NCI-H2107 (cell line): ENCODE results near the gene CABYR.

Experiments
- DNase-seq: peaks from one replicate; lab custom pipeline; 2025; lab: John Stamatoyannopoulos, UW

CABYR gene

DNA sequence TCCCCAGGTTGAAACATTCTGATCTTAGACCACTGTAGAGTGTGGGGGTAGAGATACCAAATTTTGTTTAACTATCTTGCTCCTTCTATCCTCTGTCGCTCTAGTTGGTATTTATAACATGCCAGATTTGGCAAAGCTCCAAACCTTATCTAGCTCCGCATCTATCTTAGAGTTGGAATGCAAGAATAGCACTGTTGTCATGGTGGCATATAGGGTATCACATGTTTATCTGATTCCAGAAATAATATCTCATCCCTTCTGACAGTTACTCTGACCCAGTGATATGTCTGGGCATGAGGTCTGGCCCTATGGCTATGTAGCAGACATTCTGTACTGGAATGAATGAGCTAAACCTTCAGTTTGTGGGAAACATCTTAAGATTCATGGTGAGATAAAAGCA lies 51.7 kb downstream of the CABYR start:
- DNase-seq: no peak

DNA sequence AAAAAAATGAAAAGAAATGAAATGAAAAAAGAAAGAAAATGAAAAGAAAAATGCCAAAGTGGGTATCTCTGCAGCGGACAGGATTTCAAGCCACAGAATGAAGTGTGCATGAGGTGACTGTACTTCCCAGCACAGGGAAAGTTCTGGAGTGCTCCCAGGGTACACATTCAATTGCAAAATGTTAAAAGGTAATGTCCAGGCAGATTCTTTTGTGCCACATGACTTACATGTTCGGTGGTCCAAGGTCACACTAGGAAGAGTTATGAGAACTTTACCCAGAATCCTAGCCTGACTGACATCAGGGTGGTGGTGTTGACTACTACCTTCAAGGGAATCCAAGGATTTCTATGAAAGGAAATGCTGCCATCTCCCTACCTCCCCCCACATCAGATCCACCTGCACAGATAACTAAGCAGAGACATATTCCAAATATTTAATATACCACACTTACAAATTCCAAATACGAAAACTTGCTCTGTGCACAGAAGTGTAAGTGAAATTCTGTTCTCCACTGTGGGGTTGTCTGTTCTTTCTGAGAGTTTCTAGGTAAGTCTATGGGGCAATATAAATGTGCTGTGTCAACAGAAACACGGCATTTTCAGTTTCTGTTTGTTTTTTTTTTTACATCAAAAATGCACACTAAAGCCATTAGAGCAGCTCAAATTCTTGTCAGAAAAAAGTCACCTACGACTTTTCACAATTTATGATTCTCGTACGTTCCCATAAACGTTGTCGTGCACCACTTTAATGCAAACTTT lies 56.6 kb downstream of the CABYR start:
- DNase-seq: no peak

DNA sequence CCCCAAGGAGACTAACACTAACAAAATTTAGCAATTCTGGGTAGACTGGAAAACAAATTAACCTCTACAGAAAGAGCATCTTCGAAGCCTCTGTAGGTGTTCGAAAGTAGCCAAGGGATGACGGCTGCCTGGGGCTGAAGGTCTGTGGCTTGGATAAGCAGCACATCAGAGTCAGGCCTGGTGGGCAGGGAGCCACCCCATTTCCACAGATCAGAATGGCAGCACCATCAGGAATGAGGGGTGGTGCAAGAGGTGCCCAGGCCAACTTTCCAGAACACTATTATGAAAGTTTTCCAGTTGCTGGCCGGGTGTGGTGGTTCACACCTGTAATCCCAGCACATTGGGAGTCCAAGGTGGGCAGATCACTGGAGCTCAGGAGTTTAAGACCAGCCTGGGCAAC lies 57.9 kb downstream of the CABYR start:
- no peak for DNase-seq

DNA sequence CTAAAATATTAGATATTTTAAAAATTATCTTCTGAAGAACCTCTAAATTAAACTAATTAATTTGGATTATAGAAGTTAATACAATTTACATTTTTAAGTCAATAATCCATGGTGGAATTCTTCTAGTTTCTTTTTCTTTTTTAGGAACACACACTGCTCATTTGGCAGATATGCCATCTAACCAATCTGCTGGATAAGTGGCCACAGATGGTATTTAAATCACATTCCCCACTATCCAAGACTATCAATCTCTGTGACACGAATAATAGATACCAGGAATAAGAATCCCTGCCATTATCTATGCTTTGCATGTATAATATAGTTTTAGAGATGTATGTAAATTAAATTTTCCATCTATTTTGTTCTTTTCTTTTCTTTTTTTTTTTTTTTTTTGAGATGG lies 58.5 kb downstream of the CABYR start:
- DNase-seq: no peak

DNA sequence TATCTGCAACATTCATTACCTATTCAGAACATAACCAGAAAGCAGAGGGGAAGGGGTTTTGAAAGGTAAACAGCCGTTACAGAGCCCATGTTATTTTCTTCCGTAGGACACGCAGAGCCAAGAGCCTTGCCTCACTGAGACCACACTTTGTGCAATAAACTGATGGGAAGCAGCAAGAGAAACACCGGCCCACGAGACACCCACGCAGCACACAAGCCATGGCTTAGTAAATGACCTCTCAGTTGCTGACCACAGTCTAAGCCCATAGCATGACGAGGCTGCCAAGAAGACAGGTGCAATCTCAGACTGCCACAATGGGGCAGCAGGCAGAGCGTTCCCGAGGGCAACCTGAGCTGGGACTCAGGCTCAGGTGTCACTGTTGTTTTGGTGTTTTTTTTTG lies 59.6 kb downstream of the CABYR start:
- peak; percentile 2 for DNase-seq

DNA sequence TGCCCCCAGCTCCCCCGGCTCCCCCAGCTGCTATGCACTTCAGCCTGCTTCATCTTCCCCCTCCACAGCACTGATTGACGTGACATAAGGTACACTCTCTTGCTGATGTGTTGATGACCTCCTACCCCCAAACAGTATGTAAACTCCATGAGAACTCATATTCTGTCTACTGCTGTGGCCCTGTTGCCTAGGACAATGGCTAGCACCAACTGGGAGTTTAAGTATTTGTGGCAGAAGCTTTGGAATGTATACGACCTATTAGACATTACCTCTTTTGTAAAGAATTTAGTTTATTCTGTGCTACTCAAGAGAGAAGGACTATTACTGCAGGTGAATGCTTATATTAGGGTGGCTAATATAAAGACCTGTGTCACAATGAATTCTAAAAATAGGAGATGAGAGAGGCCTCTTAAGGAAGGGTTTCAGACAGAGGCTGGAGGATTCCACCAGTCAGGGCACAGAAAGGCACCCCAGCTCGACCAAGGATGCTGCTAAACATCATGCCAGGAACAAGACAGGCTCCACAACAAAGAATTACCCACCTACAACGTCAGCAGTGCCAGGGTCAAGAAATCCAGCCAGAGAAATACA lies 60.6 kb downstream of the CABYR start:
- no peak for DNase-seq

DNA sequence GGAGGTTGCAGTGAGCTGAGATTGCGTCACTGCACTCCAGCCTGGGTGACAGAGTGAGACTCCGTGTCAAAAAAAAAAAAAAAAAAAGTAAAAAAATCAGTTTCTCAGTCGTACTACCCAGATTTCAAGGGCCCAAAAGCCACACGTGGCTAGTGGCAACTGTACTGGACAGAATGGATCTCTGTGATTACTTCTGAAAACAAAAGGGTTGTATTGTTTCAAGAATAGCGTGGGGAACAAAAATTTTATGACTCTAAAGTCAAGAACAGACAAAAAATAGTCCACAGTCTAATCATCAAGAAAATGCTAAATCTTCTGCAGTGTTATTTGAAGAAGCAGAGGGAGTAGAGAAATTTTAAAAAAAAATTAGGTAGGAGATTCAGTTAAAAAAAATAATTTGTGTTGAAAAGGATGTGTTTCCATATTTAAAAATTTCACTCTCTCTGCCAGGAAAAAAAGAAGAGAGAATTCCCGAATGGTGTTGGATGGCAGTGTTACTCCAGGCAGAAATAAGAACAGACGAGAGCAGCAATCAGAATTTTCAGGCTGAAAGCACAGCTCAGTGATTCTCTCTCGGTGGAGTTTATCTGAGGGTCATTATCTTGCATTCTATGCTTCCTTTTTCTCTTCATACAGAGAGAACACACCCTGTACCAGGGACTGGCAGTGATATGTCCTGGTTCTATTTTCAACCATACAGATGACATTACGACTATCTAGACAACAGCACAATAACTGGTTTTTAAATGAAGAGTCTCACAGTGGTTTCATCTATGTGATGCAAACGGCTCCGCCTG lies 61.8 kb downstream of the CABYR start:
- DNase-seq: no peak

DNA sequence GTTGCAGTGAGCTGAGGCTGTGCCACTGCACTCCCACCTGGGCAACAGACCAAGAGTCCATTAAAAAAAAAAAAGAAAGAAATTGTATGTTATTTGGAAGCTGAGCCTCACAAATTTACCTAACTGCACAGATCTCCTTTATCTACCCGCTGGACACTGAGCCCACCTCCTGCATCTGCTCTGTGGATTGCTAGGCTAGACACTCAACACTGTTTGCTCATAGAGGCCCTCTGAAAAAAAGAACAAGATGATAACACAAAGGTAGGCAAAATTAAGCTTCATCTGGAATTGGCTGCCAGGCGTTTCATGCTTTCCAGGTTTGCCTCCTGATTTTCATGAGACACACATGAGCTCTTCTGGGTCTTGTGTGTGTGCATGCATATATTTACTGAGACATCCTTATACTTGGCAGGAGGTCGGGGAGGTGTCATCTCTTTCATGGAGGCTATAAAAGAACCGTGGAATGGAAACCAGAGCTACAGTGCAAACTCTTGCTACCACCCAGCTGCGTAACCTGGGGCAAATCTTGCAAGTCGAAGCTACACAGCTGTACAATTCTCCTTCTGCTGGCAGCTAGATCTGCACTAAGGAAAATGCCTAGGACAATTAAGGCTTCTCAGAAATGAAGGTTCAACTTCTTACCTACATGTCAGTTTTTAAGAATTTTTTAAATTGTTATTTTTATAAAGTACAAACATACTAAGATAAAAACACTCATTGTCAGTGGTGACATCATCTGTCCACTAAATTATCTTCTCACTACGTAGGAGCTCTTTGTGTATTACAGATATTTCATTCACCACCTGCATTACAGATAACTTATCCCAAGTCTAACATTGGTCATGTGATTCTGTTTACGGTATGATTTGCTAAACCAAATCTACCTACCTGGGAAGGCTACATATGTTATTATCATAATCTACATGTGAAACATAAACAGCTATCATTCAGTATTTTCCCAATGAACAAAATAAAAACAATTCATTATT lies 63.1 kb downstream of the CABYR start:
- no peak for DNase-seq

DNA sequence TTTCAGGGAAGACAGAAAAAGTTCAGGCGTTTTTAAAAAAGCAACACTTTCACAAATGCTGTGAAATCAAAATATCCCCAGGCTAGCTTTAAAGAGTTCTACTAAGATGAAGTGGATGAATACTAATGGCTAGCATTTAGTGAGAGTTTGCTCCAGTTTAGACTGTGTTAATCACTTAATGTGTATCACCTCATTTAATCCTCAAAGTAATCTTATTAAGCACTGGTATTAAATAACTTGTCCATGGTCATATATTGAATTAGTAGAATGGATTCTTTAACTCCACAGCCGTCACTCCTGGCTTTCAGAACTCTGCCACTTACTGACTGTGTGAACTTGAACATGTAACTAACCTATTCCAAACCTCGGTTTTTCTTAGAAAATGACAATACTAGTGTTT lies 66.0 kb downstream of the CABYR start:
- no peak for DNase-seq

DNA sequence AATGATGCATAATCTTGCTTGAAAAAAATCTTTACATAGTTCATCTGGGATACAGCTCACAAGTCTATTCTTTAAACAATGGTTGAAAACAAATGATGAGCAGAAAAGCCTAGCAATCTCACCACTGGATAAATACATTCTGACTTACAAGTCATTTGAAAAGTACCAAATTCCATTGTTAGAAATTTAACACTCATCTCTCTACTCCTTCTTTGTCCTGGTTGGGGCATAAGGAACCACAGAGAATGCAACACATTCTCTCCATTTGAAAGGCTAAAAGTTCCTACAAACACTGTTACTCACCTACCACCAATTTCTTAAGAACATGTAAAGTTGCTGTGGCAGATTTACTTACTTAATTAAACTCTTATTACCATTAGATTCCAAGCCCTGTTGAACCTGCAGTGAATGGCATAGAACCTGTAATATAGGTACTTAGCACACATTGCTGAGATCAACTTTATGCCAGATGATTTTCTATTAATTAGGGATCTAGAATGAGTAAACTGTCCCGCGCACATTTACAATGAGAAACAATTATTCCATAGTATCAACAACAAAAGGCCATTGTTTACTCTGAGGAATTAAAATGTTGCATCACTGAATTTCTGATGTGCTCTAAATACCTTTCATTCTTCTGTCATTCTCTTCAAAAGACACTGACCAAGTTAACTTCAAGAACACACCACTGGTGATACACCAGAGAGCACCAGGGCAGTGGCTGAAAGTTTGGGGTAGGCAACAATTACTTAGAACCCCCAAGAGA lies 69.6 kb downstream of the CABYR start:
- no peak for DNase-seq

DNA sequence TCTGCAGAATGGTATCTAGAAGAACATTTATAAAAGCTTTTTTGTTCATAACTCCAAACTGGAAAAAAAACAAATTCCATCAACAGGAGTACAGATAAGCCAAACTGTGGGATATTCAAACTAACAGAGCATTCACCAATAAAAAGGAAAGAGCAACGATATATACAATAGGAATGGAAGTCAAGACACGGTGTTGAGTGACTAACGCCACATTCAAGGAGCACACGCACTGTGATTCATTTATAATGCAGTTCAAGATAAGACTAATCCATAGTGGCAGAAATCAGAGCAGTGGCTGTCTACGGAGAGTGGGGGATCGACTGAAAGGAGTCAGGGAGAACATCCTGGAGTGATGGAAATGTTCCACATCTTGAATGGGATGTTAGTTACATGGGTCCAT lies 70.7 kb downstream of the CABYR start:
- DNase-seq: no peak
